ENCODE results near the gene GAB3. TPM values are rescaled to one million over a fixed set of nuclear protein-coding genes. Genes with fewer than 3 reads are reported as not detected.
A peak's percentile ranks its signal among the peaks of the same experiment; 100 is the strongest.

Gene GAB3
- total and polyA plus RNA-seq, 9 of the 15 experiments (the other 6 are each of a cell fraction or from before 2014, with no cell fraction given): 16.1 to 31.4 (median 20.2) TPM

DNA sequence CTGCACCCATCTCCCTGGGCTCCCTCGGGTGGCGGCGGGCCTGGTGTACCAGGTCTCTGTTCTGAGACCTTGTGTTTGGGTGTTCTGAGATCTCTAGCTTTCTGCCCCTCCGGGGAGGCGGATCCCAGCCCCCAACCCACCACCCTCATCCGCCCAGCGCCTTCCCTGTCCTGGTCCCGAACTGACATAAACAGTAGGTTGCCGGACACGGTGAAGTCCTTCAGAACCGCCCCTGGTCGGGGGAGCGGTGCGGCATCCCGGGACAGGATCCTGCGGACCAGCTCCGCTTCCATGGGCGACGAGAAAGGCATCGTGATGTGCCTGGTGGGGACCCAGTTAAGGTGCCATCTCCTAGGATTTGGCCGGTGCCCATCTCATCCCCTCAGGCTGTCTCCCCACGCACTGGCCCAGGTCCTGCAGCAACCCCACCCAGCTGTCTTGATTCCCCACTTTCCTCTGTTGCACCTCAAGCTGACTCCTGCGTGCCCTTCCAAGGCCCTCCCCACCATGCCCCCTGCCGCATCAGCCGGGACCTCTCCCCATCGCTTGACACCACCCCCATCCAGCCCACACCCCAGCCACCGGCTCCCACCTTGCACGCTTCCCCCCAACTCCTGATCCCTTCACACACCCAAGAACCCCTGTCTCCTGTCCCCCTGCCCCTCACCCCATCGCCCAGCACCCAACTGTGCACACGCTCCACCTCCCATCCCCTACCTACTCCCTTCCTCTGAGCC is 98.4 kb downstream of the GAB3 start:
- peaks cover 7 to 26% of the 10 kb centered on the region in 2 experiments; a peak in 3 of 5 replicates for H3K27me3 ChIP-seq (ENCODE audit: control insufficient read depth in 2 of 2, insufficient read depth in 2 of 2, low read length in 2 of 2)
- H3K4me3 ChIP-seq: no peak overlapping the region
- H3K4me2 ChIP-seq (ENCODE audit: insufficient read depth, low read length): no peak overlapping the region
- H3K4me1 ChIP-seq (replicated peaks in 1 of 2; ENCODE audit: control insufficient read depth in 2 of 2, insufficient read depth in 2 of 2, low read length in 2 of 2): peaks cover 0 to 16% of the 10 kb centered on the region in 2 experiments; a peak in 2 of 5 replicates
- in situ Hi-C loops (cut with MboI) (loop anchor here (10.0 kb wide), 1 partner anchor 68 kb away; the partner anchor contains the start of gene CTAG1A), intact Hi-C loops (cut with micrococcal nuclease) (no loop called here)
- H3K79me2 ChIP-seq (ENCODE audit: control insufficient read depth, insufficient read depth, low read length): no peaks in the 10 kb centered on the region; the same call in 2 of the 3 replicates
- no TSS peak for BruUV-seq (replicated peaks)
- peak overlapping the region in 1 of 2 experiments; percentile 45; a peak in 1 of 4 replicates for H3K9ac ChIP-seq (ENCODE audit: insufficient read depth in 1 of 2, low read depth in 2 of 2, low read length in 2 of 2)
- no peaks in the 10 kb centered on the region for H3K9me3 ChIP-seq (replicated peaks; ENCODE audit: control insufficient read depth, insufficient read depth, low read depth, low read length)
- ChIA-PET POLR2A (no interaction called here), CTCF (ENCODE audit: low intra/inter-chr PET ratio) (no interaction called here)
- ATAC-seq (no peak), DNase-seq (ENCODE audit: extremely low read depth in 1 of 4, low spot score in 3 of 4) (no peak), FAIRE-seq (no peak)
- no peak overlapping the region for H3K27ac ChIP-seq (ENCODE audit: extremely low read depth, low read depth, low read length)
- WGBS (ENCODE audit: insufficient coverage, low coverage, missing lambda C conversion rate): 33% methylated on average over 18 of the region's 30 CpGs
- H4K20me1 ChIP-seq (replicated peaks; ENCODE audit: control insufficient read depth, insufficient read depth, low read length): no peaks in the 10 kb centered on the region
- peaks cover 3% of the 10 kb centered on the region for H3K9me1 ChIP-seq (ENCODE audit: control insufficient read depth, insufficient read depth, low read length)
- no peaks in the 10 kb centered on the region for H3K36me3 ChIP-seq (ENCODE audit: control insufficient read depth, insufficient read depth, low read length)
- H2AFZ ChIP-seq (ENCODE audit: low read depth, low read length): no peak overlapping the region
- no peak for TF ChIP-seq BCLAF1 (IDR thresholded peaks at IDR 0.05; ENCODE audit: borderline replicate concordance in 1 of 2, control insufficient read depth in 1 of 2, low read depth in 2 of 2, low read length in 1 of 2)
- TF ChIP-seq, protein P1, sequence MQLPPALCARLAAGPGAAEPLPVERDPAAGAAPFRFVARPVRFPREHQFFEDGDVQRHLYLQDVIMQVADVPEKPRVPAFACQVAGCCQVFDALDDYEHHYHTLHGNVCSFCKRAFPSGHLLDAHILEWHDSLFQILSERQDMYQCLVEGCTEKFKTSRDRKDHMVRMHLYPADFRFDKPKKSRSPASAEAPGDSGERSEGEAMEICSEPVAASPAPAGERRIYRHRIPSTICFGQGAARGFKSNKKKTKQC (CRISPR knock-in tag; IDR thresholded peaks at IDR 0.05): no peak
- TF ChIP-seq ZSCAN32 (CRISPR knock-in tag; IDR thresholded peaks at IDR 0.05): no peak
- no peak for TF ChIP-seq ZBTB49 (CRISPR knock-in tag; IDR thresholded peaks at IDR 0.05; ENCODE audit: borderline replicate concordance)
- TF ChIP-seq ZNF316 (IDR thresholded peaks at IDR 0.05): no peak
- TF ChIP-seq CBFA2T3 (IDR thresholded peaks at IDR 0.05): no peak
- no peak for TF ChIP-seq NEUROD1 (IDR thresholded peaks at IDR 0.05; ENCODE audit: borderline replicate concordance, low read depth, low read length, partially characterized antibody)
- TF ChIP-seq FOXK2 (conservative IDR thresholded peaks at IDR 0.05 in 1 of 2, IDR thresholded peaks at IDR 0.05 in 1 of 2; ENCODE audit: low read depth in 2 of 2): no peak
- no peak for TF ChIP-seq ATF7 (IDR thresholded peaks at IDR 0.05)
- TF ChIP-seq JUN (IDR thresholded peaks at IDR 0.05; ENCODE audit: borderline replicate concordance, low read depth, low read length): no peak
- TF ChIP-seq JUN (CRISPR knock-in tag; IDR thresholded peaks at IDR 0.05; ENCODE audit: borderline replicate concordance): no peak
- TF ChIP-seq FOXA1 (IDR thresholded peaks at IDR 0.05; ENCODE audit: borderline replicate concordance): no peak
- no peak for TF ChIP-seq EP400 (IDR thresholded peaks at IDR 0.05)
- no peak for TF ChIP-seq YY1 (IDR thresholded peaks at IDR 0.05; ENCODE audit: borderline replicate concordance in 1 of 3, control insufficient read depth in 1 of 3, extremely low read depth in 1 of 3, insufficient read depth in 3 of 3, insufficient read length in 1 of 3, insufficient replicate concordance in 2 of 3, low read depth in 1 of 3, low read length in 2 of 3)
- no peak for TF ChIP-seq HCFC1 (IDR thresholded peaks at IDR 0.05; ENCODE audit: low read depth, low read length)

All from K562 (cell line).